ENCODE data around the gene IFNE. TPM values are rescaled to one million over a fixed set of nuclear protein-coding genes. Genes with fewer than 3 reads are reported as not detected.

IFNE gene
- total RNA-seq, 1 donor from 2014 or later, result not detected

DNA sequence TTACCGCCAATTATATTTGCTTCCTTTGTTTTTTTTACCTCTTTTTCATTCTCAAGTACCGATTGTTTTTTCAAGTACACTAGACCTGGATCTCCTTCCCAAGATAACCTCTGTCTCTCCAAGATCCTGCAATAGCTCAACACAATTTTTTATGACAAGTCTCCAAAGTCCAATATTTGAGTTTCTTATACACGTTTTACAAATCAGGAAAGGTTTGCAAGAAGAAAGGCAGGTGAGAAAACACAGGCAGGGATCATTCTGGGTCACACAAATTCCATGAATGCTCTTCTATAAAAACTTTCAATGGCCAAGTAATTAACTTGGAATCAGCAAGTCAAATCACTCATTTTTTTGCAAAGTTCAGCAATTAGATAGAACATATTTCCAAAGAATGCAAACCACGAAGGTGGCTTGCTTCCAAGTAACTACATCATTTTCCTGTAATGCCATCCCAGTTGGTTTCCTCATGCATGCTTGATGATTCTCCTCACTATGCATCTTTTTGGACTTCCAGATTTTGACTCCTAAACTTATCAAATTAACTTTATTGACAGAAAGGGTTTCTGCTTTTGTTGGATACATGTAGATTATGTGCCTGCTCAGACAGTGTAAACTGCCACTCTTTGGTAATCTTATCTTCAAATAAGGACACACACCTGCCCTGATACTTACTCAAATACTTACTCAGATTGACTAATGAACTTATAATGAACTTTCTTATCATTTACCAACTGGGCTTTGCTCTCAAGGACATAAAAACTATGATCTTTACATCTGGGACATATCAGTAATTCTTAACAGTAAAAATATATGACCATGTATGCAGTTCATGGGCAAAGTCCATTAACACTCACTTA, 24.7 kb upstream of the IFNE start:
- no peak overlapping the region for H3K27ac Mint-ChIP-seq (ENCODE audit: unreplicated experiment)
- no peaks in the 10 kb centered on the region for H3K36me3 Mint-ChIP-seq (ENCODE audit: low read depth, unreplicated experiment)
- H3K4me3 Mint-ChIP-seq (ENCODE audit: unreplicated experiment), result no peak overlapping the region
- TF ChIP-seq, protein P1, sequence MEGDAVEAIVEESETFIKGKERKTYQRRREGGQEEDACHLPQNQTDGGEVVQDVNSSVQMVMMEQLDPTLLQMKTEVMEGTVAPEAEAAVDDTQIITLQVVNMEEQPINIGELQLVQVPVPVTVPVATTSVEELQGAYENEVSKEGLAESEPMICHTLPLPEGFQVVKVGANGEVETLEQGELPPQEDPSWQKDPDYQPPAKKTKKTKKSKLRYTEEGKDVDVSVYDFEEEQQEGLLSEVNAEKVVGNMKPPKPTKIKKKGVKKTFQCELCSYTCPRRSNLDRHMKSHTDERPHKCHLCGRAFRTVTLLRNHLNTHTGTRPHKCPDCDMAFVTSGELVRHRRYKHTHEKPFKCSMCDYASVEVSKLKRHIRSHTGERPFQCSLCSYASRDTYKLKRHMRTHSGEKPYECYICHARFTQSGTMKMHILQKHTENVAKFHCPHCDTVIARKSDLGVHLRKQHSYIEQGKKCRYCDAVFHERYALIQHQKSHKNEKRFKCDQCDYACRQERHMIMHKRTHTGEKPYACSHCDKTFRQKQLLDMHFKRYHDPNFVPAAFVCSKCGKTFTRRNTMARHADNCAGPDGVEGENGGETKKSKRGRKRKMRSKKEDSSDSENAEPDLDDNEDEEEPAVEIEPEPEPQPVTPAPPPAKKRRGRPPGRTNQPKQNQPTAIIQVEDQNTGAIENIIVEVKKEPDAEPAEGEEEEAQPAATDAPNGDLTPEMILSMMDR (IDR thresholded peaks at IDR 0.05; ENCODE audit: unreplicated experiment), result no peak
- no peak for DNase-seq (ENCODE audit: low spot score)
- H3K27me3 Mint-ChIP-seq (ENCODE audit: unreplicated experiment), result no peaks in the 10 kb centered on the region
- no peaks in the 10 kb centered on the region for H3K4me1 Mint-ChIP-seq (ENCODE audit: unreplicated experiment)
- no peaks in the 10 kb centered on the region for H3K9me3 Mint-ChIP-seq (ENCODE audit: unreplicated experiment)

DNA sequence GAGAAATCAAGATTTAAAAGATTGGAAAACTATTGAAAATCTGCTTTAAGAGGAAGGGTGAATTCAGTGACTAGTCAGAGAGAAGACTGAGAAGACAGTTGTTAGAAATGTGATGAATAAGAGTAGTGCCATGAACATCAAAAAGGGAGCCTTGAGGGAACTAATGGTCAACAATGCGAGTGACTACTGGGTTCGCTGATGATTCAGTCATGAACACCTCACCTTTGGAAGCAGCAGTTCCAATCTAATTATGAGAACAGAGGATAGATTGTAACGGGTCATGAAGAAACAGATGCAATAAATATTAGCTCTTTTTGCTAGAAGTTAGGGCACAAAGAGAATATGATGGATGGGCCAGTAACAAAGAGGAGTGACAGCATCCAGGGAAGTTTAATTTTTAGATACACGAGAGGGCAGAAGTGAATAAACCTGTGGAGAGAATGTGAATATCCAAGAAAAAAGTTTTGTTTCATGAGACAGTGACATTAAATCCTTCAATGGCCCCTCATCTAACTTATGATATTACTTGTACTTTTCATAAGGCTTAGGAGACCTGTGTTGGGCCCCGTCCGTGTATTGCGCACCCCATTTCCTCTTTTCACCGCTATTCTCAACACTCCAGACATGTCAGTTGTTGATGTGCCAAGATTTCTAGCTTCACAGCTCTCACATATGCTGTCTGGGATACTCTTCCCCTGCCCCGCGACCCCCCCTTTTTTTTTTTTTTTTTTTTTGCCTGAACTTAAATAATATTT, 23.5 kb upstream of the IFNE start:
- no peak overlapping the region for H3K27ac Mint-ChIP-seq (ENCODE audit: unreplicated experiment)
- no peaks in the 10 kb centered on the region for H3K9me3 Mint-ChIP-seq (ENCODE audit: unreplicated experiment)
- H3K4me3 Mint-ChIP-seq (ENCODE audit: unreplicated experiment), result no peak overlapping the region
- no peaks in the 10 kb centered on the region for H3K4me1 Mint-ChIP-seq (ENCODE audit: unreplicated experiment)
- H3K36me3 Mint-ChIP-seq (ENCODE audit: low read depth, unreplicated experiment), result no peaks in the 10 kb centered on the region
- TF ChIP-seq, protein P1 (IDR thresholded peaks at IDR 0.05; ENCODE audit: unreplicated experiment), result no peak
- no peaks in the 10 kb centered on the region for H3K27me3 Mint-ChIP-seq (ENCODE audit: unreplicated experiment)
- DNase-seq (ENCODE audit: low spot score), result no peak

DNA sequence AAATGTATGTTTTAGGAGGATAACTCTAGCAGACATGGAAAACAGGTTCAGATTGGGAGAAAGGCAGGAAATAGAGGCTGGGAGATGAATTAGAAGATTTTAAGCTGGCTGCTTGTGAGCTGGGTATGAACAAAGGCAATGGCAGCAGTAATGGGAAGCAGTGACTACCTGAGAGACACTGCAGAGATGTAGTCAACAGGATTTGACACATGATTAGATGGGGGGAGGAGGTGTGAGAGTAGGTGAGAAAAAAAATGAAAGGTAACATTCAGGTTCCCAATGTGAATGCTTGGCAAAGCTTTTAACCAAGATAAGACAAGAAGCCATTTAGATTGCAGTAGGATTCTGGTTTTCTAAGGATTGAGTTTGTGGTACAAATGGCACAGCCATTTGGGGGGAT, 22.8 kb upstream of the IFNE start:
- no peak overlapping the region for H3K27ac Mint-ChIP-seq (ENCODE audit: unreplicated experiment)
- H3K36me3 Mint-ChIP-seq (ENCODE audit: low read depth, unreplicated experiment), result no peaks in the 10 kb centered on the region
- TF ChIP-seq, protein P1 (IDR thresholded peaks at IDR 0.05; ENCODE audit: unreplicated experiment), result no peak
- H3K9me3 Mint-ChIP-seq (ENCODE audit: unreplicated experiment), result no peaks in the 10 kb centered on the region
- H3K27me3 Mint-ChIP-seq (ENCODE audit: unreplicated experiment), result no peaks in the 10 kb centered on the region
- no peak for DNase-seq (ENCODE audit: low spot score)
- no peaks in the 10 kb centered on the region for H3K4me1 Mint-ChIP-seq (ENCODE audit: unreplicated experiment)
- H3K4me3 Mint-ChIP-seq (ENCODE audit: unreplicated experiment), result no peak overlapping the region

DNA sequence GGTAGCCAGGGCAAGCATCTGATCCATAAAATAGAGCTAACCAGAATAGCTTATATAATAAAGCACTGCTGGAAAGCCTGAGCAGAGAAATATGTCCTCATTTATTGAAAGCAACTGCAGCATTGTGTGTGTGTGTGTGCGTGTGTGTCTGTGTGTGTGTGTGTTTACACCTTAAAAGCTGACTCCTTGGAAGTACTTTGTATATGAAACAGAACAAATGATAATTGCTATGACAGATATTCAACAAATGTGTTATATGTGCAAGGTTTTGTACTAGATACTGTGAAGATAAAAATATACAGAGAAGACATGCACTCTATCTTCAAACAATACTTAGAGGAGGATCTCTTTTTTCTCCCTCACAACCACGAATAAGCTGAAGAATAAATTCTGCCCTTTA, 22.0 kb upstream of the IFNE start:
- no peak for DNase-seq (ENCODE audit: low spot score)
- H3K9me3 Mint-ChIP-seq (ENCODE audit: unreplicated experiment), result no peaks in the 10 kb centered on the region
- no peaks in the 10 kb centered on the region for H3K4me1 Mint-ChIP-seq (ENCODE audit: unreplicated experiment)
- H3K4me3 Mint-ChIP-seq (ENCODE audit: unreplicated experiment), result no peak overlapping the region
- TF ChIP-seq, protein P1 (IDR thresholded peaks at IDR 0.05; ENCODE audit: unreplicated experiment), result no peak
- H3K36me3 Mint-ChIP-seq (ENCODE audit: low read depth, unreplicated experiment), result no peaks in the 10 kb centered on the region
- no peak overlapping the region for H3K27ac Mint-ChIP-seq (ENCODE audit: unreplicated experiment)
- H3K27me3 Mint-ChIP-seq (ENCODE audit: unreplicated experiment), result no peaks in the 10 kb centered on the region

DNA sequence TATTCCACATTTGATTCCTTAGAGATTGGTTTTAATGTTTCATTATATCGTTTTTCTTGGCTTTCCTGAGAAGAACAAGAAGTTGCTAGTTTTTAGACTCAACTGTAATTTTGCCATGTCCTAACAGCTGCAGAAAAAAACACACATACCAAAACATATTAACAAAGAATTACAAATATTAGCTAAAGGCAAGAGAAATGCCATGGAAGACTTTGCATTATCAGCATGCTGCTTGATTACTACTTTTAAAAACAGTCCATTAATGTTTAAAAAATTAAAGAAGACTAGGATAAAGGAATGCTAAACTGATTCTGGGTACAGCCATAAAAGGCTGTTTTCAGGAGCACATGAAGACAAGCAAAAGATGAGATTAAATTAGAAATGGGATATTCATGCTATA, 20.5 kb upstream of the IFNE start:
- H3K27me3 Mint-ChIP-seq (ENCODE audit: unreplicated experiment), result no peaks in the 10 kb centered on the region
- no peak overlapping the region for H3K4me3 Mint-ChIP-seq (ENCODE audit: unreplicated experiment)
- H3K4me1 Mint-ChIP-seq (ENCODE audit: unreplicated experiment), result no peaks in the 10 kb centered on the region
- no peaks in the 10 kb centered on the region for H3K36me3 Mint-ChIP-seq (ENCODE audit: low read depth, unreplicated experiment)
- H3K27ac Mint-ChIP-seq (ENCODE audit: unreplicated experiment), result no peak overlapping the region
- no peaks in the 10 kb centered on the region for H3K9me3 Mint-ChIP-seq (ENCODE audit: unreplicated experiment)
- TF ChIP-seq, protein P1 (IDR thresholded peaks at IDR 0.05; ENCODE audit: unreplicated experiment), result no peak
- no peak for DNase-seq (ENCODE audit: low spot score)

Data from endothelial cell (in vitro differentiated cells).